Smooth muscle cell (in vitro differentiated cells): ENCODE measurements around the gene ESPL1. TPM values are rescaled to one million over a fixed set of nuclear protein-coding genes. Genes with fewer than 3 reads are reported as not detected.

ENCODE experiments used
- DNase-seq: peaks from one replicate; lab custom pipeline; 2025; ENCODE audit not compliant: unreplicated experiment; lab: John Stamatoyannopoulos, UW
- H2AFZ ChIP-seq: fragments of 200-600 bp; sonication (generic); 2 replicates; pipeline ENCODE4 v1.6.0; 2016; ENCODE audit warnings: antibody characterized with exemption, low read depth, mild to moderate bottlenecking
- H3F3A ChIP-seq: fragments of 200-600 bp; sonication (generic); 2 replicates; pipeline ENCODE4 v1.6.0; 2017; ENCODE audit warnings: antibody characterized with exemption, low read depth
- H3K27ac ChIP-seq: fragments of 200-600 bp; sonication (generic); 2 replicates; pipeline ENCODE4 v1.5.1; 2016; ENCODE audit warnings: low read depth, mild to moderate bottlenecking
- H3K27me3 ChIP-seq: fragments of 200-600 bp; sonication (generic); 2 replicates; pipeline ENCODE4 v1.6.1; 2016; ENCODE audit warnings: low read depth, mild to moderate bottlenecking
- H3K36me3 ChIP-seq: fragments of 200-600 bp; sonication (generic); 2 replicates; pipeline ENCODE4 v1.5.1; 2016; ENCODE audit warnings: low read depth
- H3K4me1 ChIP-seq: fragments of 200-600 bp; sonication (generic); 2 replicates; pipeline ENCODE4 v1.5.1; 2016; ENCODE audit warnings: low read depth
- H3K4me2 ChIP-seq: fragments of 200-600 bp; sonication (generic); 2 replicates; pipeline ENCODE4 v1.6.0; 2016; ENCODE audit warnings: mild to moderate bottlenecking
- H3K4me3 ChIP-seq: fragments of 200-600 bp; sonication (generic); 2 replicates; pipeline ENCODE4 v1.5.1; 2016; ENCODE audit warnings: mild to moderate bottlenecking
- H3K79me2 ChIP-seq: fragments of 200-600 bp; sonication (generic); 2 replicates; pipeline ENCODE4 v1.6.0; 2016; ENCODE audit warnings: low read depth, mild to moderate bottlenecking
- H3K9ac ChIP-seq: fragments of 200-600 bp; sonication (generic); 2 replicates; pipeline ENCODE4 v1.6.0; 2016; ENCODE audit warnings: low read depth
- H3K9me3 ChIP-seq: fragments of 200-600 bp; sonication (generic); replicated peaks from 2 replicates; pipeline ENCODE4 v1.5.1; 2016; ENCODE audit warnings: low read depth
- H4K20me1 ChIP-seq: fragments of 200-600 bp; sonication (generic); 2 replicates; pipeline ENCODE4 v1.6.0; 2016; ENCODE audit warnings: low read depth
- WGBS: methylation state at CpG from one replicate; pipeline ENCODE4 v1.1.7; 2016; ENCODE audit warnings: low lambda C conversion rate; 5-methylcytosine and 5-hydroxymethylcytosine counted together
- polyA plus RNA-seq: library from polyadenylated mRNA; unstranded; fragments of >200 nt; fragmentation: Nextera tagmentation; extraction: Ambion mirVana; gene quantifications from 2 replicates; pipeline ENCODE4 v1.2.1, GENCODE V29; 2016
- total RNA-seq: library from RNA; depleted of rRNA; stranded (reverse); fragments of >200 nt; gene quantifications from 2 replicates; pipeline ENCODE4 v1.2.3, GENCODE V29; 2014
- TF ChIP-seq, protein P1 (sequence below): fragments of 200-600 bp; sonication (generic); IDR thresholded peaks from 2 replicates; pipeline ENCODE4 v1.5.1; 2017; ENCODE audit warnings: borderline replicate concordance, mild to moderate bottlenecking, antibody characterized with exemption; ENCODE audit not compliant: insufficient read depth, poor library complexity, severe bottlenecking

ESPL1 gene
- total and polyA plus RNA-seq, 2 experiments from 2014 or later = 2.0 to 3.1 TPM

DNA sequence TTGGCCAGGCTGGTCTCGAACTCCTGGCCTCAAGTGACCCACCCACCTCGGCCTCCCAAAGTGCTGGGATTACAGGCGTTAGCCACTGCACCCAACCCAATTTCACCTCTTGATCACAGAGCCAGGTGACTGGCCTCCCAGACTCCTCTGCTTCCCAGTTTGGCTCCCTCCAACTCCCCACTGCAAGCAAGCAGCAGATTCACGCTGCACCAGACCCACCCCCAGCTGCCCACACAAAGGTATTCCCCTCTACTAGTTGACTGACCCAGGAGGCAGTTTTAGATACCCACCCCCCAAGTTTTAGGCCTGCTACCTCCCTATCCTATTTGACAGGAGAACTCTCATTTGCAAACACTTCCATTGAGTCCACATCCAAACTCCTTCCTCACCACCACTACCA lies 41.3 kb upstream of the ESPL1 start:
- H2AFZ ChIP-seq = no peak overlapping the region
- peaks cover 47% of the 10 kb centered on the region for H3K4me1 ChIP-seq
- H3K36me3 ChIP-seq = no peaks in the 10 kb centered on the region
- peaks cover 7% of the 10 kb centered on the region for H3K79me2 ChIP-seq
- TF ChIP-seq, protein P1, sequence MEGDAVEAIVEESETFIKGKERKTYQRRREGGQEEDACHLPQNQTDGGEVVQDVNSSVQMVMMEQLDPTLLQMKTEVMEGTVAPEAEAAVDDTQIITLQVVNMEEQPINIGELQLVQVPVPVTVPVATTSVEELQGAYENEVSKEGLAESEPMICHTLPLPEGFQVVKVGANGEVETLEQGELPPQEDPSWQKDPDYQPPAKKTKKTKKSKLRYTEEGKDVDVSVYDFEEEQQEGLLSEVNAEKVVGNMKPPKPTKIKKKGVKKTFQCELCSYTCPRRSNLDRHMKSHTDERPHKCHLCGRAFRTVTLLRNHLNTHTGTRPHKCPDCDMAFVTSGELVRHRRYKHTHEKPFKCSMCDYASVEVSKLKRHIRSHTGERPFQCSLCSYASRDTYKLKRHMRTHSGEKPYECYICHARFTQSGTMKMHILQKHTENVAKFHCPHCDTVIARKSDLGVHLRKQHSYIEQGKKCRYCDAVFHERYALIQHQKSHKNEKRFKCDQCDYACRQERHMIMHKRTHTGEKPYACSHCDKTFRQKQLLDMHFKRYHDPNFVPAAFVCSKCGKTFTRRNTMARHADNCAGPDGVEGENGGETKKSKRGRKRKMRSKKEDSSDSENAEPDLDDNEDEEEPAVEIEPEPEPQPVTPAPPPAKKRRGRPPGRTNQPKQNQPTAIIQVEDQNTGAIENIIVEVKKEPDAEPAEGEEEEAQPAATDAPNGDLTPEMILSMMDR = no peak
- H3K4me2 ChIP-seq = no peak overlapping the region
- 96% methylated on average over 4 of the region's 4 CpGs for WGBS
- DNase-seq = no peak
- peaks cover 22% of the 10 kb centered on the region for H3F3A ChIP-seq
- no peak overlapping the region for H3K27ac ChIP-seq
- H4K20me1 ChIP-seq = no peaks in the 10 kb centered on the region
- H3K27me3 ChIP-seq = no peaks in the 10 kb centered on the region
- no peak overlapping the region for H3K9ac ChIP-seq
- H3K4me3 ChIP-seq = no peak overlapping the region
- H3K9me3 ChIP-seq = no peaks in the 10 kb centered on the region

DNA sequence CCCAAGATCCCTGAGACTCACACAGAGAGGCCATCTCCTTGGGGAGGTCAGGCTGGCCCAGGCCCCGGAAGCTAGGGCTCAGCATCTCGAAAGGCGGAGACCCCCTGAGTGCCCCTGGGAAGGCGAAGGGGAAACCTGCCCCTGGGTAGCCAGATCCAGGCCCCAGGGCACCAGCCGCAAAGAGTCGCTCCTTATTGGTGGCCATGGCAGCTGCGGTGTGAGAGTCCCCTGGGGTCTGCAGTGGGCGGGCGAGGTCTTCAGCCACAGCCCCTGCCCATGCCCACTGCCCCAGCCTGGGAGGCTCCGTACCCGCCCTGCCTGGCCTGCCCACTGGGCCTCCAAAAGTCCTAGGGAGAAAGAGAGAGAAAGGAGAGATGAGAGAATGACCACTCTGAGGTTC lies 40.8 kb upstream of the ESPL1 start:
- Histone ChIP-seq H3K4me1 (peaks cover 43% of the 10 kb centered on the region), H3K4me2 (no peak overlapping the region), H3K4me3 (no peak overlapping the region), H3K9me3 (no peaks in the 10 kb centered on the region), H3K27me3 (no peaks in the 10 kb centered on the region), H3F3A (peaks cover 22% of the 10 kb centered on the region), H4K20me1 (no peaks in the 10 kb centered on the region), H3K9ac (no peak overlapping the region), H3K79me2 (peaks cover 7% of the 10 kb centered on the region), H3K27ac (no peak overlapping the region), H2AFZ (no peak overlapping the region), H3K36me3 (no peaks in the 10 kb centered on the region)
- TF ChIP-seq, protein P1 = no peak
- DNase-seq = no peak
- WGBS = 98% methylated on average over 11 of the region's 11 CpGs

DNA sequence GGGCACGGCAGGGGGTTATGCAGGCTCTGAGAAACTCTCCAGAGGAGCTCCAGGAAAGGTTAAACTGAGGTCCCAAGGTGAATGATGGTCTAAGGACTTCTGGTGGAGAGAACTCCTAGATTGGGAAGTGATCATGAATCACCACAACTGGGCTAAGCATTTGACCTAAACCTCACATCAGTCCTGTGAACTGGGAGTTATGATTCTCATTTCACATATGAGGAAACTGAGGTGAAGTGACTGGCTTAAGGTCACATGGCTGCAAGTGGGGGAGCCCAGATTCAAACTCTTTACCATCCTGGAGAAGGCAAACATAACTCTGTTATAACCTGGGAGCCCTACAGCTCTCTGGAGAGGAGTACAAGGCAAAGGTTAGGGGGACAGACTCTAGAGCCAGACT lies 40.3 kb upstream of the ESPL1 start:
- Histone ChIP-seq H3K27ac (no peak overlapping the region), H3K4me2 (no peak overlapping the region), H3F3A (peaks cover 22% of the 10 kb centered on the region), H3K4me1 (peaks cover 43% of the 10 kb centered on the region), H4K20me1 (no peaks in the 10 kb centered on the region), H3K4me3 (no peak overlapping the region), H3K27me3 (no peaks in the 10 kb centered on the region), H3K36me3 (no peaks in the 10 kb centered on the region), H3K9me3 (no peaks in the 10 kb centered on the region), H3K79me2 (peaks cover 7% of the 10 kb centered on the region), H3K9ac (no peak overlapping the region), H2AFZ (no peak overlapping the region)
- DNase-seq = no peak
- TF ChIP-seq, protein P1 = no peak
- 100% methylated on average over 1 of the region's 1 CpG for WGBS

- no peak overlapping the region for H3K4me2 ChIP-seq
- WGBS = 78% methylated on average over 2 of the region's 2 CpGs
- no peaks in the 10 kb centered on the region for H3K9me3 ChIP-seq
Observed at GRCh38 chr12:53229454-53229853, 38.6 kb upstream of the ESPL1 start.

More at GRCh38 chr12:53229454-53229853, 38.6 kb upstream of the ESPL1 start:
- TF ChIP-seq, protein P1 = no peak
- no peak for DNase-seq
- Histone ChIP-seq H3K9ac (no peak overlapping the region), H3K4me3 (no peak overlapping the region), H3K36me3 (no peaks in the 10 kb centered on the region), H4K20me1 (no peaks in the 10 kb centered on the region), H3K27me3 (no peaks in the 10 kb centered on the region), H3K4me1 (peaks cover 43% of the 10 kb centered on the region), H3F3A (peaks cover 14% of the 10 kb centered on the region), H3K27ac (peak overlapping the region; percentile 35), H2AFZ (no peak overlapping the region), H3K79me2 (peaks cover 7% of the 10 kb centered on the region)
